Measurements from ENCODE around the gene FCHSD2. TPM values are rescaled to one million over a fixed set of nuclear protein-coding genes. Genes with fewer than 3 reads are reported as not detected.

FCHSD2 gene
- total and polyA plus RNA-seq, 2 of the 13 experiments (the other 11 are each of a cell fraction or from before 2014, with no cell fraction given), result 20.5 to 24.8 TPM

DNA sequence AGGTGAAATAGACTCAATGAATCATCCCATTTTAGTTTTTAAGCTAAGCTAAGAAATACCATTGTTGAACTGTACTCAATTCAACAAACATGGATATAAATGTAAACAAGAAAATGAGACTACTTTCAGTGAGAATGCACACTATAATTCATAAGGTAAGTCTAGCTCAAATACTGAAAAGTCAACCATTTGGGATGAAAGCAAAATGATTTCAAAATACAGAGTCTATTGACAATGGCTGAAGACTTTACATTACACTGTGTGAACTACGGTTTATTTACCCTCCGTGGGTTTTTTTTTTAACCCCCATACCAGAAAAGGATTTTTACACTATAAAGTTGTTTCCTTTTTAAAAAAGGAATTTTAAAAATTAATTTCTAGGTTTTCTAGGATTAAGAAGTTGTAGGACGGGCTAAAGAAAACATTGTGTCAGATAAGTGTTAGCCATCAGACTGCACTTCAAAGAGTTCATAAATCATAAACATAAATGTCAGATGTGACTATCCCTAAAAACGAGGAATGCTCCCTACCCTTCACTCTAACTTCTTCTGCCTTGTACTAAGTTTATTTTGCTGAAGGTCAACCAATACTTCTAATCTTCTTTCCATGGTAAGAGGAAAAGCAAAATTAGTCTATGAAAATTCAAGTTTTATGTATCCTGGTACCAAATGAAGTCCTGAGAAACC is 83.0 kb downstream of the FCHSD2 start (continued):
- TF ChIP-seq SSRP1 (CRISPR knock-in tag; IDR thresholded peaks at IDR 0.05), result no peak
- TF ChIP-seq, protein P1, sequence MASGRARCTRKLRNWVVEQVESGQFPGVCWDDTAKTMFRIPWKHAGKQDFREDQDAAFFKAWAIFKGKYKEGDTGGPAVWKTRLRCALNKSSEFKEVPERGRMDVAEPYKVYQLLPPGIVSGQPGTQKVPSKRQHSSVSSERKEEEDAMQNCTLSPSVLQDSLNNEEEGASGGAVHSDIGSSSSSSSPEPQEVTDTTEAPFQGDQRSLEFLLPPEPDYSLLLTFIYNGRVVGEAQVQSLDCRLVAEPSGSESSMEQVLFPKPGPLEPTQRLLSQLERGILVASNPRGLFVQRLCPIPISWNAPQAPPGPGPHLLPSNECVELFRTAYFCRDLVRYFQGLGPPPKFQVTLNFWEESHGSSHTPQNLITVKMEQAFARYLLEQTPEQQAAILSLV (CRISPR knock-in tag; IDR thresholded peaks at IDR 0.05; ENCODE audit: borderline replicate concordance), result no peak
- TF ChIP-seq FOXA3 (CRISPR knock-in tag; IDR thresholded peaks at IDR 0.05), result peak; percentile 91
- no peak for TF ChIP-seq ZNF207 (IDR thresholded peaks at IDR 0.05; ENCODE audit: borderline replicate concordance)
- TF ChIP-seq NR2F6 (IDR thresholded peaks at IDR 0.05), result peak; percentile 38; the same call in 1 of the 2 replicates
- no peak for TF ChIP-seq NR2F6 (CRISPR knock-in tag; IDR thresholded peaks at IDR 0.05)
- TF ChIP-seq SOX6 (IDR thresholded peaks at IDR 0.05), result no peak
- TF ChIP-seq SOX6 (CRISPR knock-in tag; IDR thresholded peaks at IDR 0.05), result peak; percentile 43; the same call in 1 of the 2 replicates
- no peak for TF ChIP-seq E2F1 (CRISPR knock-in tag; IDR thresholded peaks at IDR 0.05)
- no peak for TF ChIP-seq ZFP41 (CRISPR knock-in tag; IDR thresholded peaks at IDR 0.05; ENCODE audit: borderline replicate concordance)
- TF ChIP-seq ZNF749 (CRISPR knock-in tag; IDR thresholded peaks at IDR 0.05; ENCODE audit: borderline replicate concordance), result no peak
- TF ChIP-seq SOX13 (IDR thresholded peaks at IDR 0.05), result no peak
- TF ChIP-seq SOX13 (CRISPR knock-in tag; conservative IDR thresholded peaks at IDR 0.05 in 1 of 2, IDR thresholded peaks at IDR 0.05 in 1 of 2), result peak in 1 of 2 experiments; percentile 75; a peak in 2 of 4 replicates
- TF ChIP-seq ZNF737 (CRISPR knock-in tag; IDR thresholded peaks at IDR 0.05; ENCODE audit: borderline replicate concordance), result no peak
- TF ChIP-seq TBL1XR1 (IDR thresholded peaks at IDR 0.05; ENCODE audit: borderline replicate concordance, low read length, partially characterized antibody), result no peak
- 0 out of 2 replicates have a peak, but pooled peaks have one; percentile 13 for TF ChIP-seq PPARG (CRISPR knock-in tag; conservative IDR thresholded peaks at IDR 0.05)
- peak; percentile 34 for TF ChIP-seq SKI (IDR thresholded peaks at IDR 0.05; ENCODE audit: partially characterized antibody)
- TF ChIP-seq FOXP4 (CRISPR knock-in tag; IDR thresholded peaks at IDR 0.05), result 0 out of 2 replicates have a peak, but pooled peaks have one; percentile 28
- TF ChIP-seq ZNF652 (CRISPR knock-in tag; IDR thresholded peaks at IDR 0.05; ENCODE audit: borderline replicate concordance, low read depth), result peak; percentile 55; the same call in 1 of the 2 replicates
- TF ChIP-seq GMEB2 (CRISPR knock-in tag; IDR thresholded peaks at IDR 0.05; ENCODE audit: low read depth), result no peak
- peak in 1 of 2 experiments; percentile 58; a peak in 2 of 4 replicates for TF ChIP-seq EP300 (IDR thresholded peaks at IDR 0.05; ENCODE audit: low read depth in 2 of 2, low read length in 2 of 2)
- TF ChIP-seq EP300 (CRISPR knock-in tag; IDR thresholded peaks at IDR 0.05; ENCODE audit: borderline replicate concordance), result no peak
- TF ChIP-seq NR1H2 (CRISPR knock-in tag; IDR thresholded peaks at IDR 0.05; ENCODE audit: borderline replicate concordance, low read depth), result no peak
- no peak for TF ChIP-seq HMG20B (CRISPR knock-in tag; conservative IDR thresholded peaks at IDR 0.05)
- TF ChIP-seq FIP1L1 (IDR thresholded peaks at IDR 0.05; ENCODE audit: borderline replicate concordance, insufficient read depth, low read depth, low read length), result no peak
- no peak for TF ChIP-seq RFX3 (CRISPR knock-in tag; IDR thresholded peaks at IDR 0.05)
